H7 (cell line): Measurements from ENCODE around the gene ZNF526. TPM values are rescaled to one million over a fixed set of nuclear protein-coding genes. Genes with fewer than 3 reads are reported as not detected.

Experiments used
- DNase-seq: peaks from one replicate; pipeline ENCODE4 v3.0.0; 2012
- H3K27me3 ChIP-seq: 2 replicates; pipeline ENCODE4 v1.6.0; 2011; ENCODE audit warnings: mild to moderate bottlenecking, low read length; ENCODE audit not compliant: control insufficient read depth, insufficient read depth
- H3K36me3 ChIP-seq: replicated peaks from 2 replicates; pipeline ENCODE4 v1.5.1; 2011; ENCODE audit warnings: low read length; ENCODE audit not compliant: control insufficient read depth, insufficient read depth
- H3K4me3 ChIP-seq: 2 replicates; pipeline ENCODE4 v1.5.1; 2011; ENCODE audit warnings: low read depth, mild to moderate bottlenecking, control low read depth, low read length, moderate library complexity; ENCODE audit not compliant: insufficient read depth
- total RNA-seq: library from RNA; depleted of rRNA; stranded (reverse); fragments of >200 nt; shearing (Covaris generic); gene quantifications from 2 replicates; pipeline ENCODE4 v1.2.3, GENCODE V29; 2014

The ZNF526 gene
- total RNA-seq, 1 experiment from 2014 or later, result 14.6 TPM

- no peaks in the 10 kb centered on the region for H3K27me3 ChIP-seq
- peaks cover 29% of the 10 kb centered on the region for H3K36me3 ChIP-seq
- no peak for DNase-seq
- H3K4me3 ChIP-seq, result no peak overlapping the region
Observed at GRCh38 chr19:42226886-42227285, 6.8 kb downstream of the ZNF526 start.

DNA sequence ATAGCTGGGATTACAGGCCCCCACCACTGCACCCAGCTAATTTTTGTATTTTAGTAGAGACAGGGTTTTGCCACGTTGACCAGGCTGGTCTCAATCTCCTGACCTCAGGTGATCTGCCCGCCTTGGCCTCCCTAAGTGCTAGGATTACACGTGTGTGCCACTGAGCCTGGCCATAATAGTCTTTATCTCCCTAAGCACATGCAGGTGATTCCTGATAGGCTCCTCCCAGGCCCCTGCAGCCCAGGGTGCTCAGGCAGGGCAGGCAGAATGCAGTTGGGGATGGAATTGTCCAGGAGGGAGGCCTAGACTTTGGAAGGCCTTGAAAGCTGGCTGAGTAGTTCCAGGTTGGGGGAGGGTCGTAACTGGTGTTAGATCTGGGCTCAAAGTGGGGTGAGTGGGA lies 8.5 kb downstream of the ZNF526 start:
- no peaks in the 10 kb centered on the region for H3K27me3 ChIP-seq
- no peak for DNase-seq
- H3K36me3 ChIP-seq, result peaks cover 41% of the 10 kb centered on the region
- no peak overlapping the region for H3K4me3 ChIP-seq

DNA sequence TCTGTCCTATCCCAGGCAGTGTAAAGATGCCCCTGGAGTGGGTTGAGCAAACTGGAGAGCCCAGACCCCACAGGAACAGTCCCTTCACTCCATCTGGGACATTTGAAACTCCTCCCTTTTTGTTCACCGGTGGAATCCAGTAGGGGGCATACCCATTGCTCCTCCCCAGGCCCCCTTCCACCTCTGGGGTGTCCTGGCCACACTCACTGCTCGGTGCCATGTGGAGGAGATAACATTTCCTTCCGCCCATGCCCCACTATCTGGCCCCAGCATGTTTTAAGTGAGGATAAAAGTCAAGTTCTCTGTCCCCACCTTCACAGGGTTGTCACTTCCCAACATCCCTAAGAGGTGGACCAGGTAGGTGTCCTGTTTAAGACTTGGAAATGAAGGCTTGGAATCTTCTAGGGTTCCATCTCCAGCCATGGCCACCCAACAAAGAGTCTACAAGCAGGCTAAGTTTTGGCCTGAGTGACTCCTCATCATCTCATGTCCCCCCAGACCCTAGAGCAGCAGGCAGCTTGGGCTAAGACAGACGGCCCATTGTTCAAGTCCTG lies 9.3 kb downstream of the ZNF526 start:
- peak; percentile 65 for DNase-seq

DNA sequence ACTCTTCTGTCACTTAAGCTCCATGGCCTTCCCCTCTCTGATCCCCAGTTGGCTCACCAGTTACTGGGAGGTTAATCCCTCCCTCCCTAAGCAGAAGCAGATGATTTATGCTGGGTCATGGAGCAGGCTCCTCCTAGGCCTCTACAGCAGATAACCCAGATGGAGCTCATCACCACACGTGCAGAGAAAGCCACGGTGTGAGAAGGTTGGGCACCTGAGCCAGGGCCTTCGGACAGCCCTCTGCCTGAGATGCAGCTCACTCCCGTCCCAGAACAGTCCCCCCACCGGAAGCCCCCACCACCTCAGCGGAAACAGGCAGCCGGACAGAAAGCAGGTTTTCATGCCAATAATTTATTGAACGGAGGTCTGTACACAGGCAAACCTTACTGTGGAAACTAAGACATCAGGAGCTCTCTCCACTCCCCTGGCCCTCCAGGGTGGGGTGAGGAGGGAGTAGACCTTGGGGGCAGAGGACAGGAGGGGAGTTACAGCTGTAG lies 9.8 kb downstream of the ZNF526 start:
- peaks cover 41% of the 10 kb centered on the region for H3K36me3 ChIP-seq
- no peak overlapping the region for H3K4me3 ChIP-seq
- no peak for DNase-seq
- no peaks in the 10 kb centered on the region for H3K27me3 ChIP-seq

More for the DNA sequence above, 9.3 kb downstream of the ZNF526 start:
- peaks cover 45% of the 10 kb centered on the region for H3K36me3 ChIP-seq
- no peaks in the 10 kb centered on the region for H3K27me3 ChIP-seq
- H3K4me3 ChIP-seq, result no peak overlapping the region

DNA sequence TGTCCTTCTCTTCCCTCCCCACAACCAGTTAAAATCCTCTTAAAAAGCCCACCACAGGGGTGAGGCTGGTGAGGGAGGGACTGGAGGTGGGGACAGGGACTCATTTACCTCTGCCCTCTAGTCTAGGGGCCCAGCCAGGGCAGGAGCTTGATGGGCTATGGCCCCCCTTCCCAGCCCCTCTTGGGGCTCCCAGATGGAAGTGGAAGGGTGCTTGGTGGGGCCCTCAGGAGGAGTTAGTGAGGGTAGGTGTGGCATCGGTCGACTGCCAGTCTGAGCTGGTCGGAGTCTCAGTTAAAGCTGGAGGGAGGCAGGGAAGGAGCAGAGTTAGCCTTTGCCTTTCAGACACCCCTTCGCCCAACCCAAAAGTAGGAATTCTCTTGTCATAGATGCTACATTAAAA lies 10.5 kb downstream of the ZNF526 start:
- H3K27me3 ChIP-seq, result no peaks in the 10 kb centered on the region
- no peak overlapping the region for H3K4me3 ChIP-seq
- no peak for DNase-seq
- H3K36me3 ChIP-seq, result peaks cover 40% of the 10 kb centered on the region

- Histone ChIP-seq H3K36me3 (peaks cover 36% of the 10 kb centered on the region), H3K27me3 (no peaks in the 10 kb centered on the region), H3K4me3 (no peak overlapping the region)
- no peak for DNase-seq
Observed at GRCh38 chr19:42232435-42232834, 12.3 kb downstream of the ZNF526 start.

GRCh38 chr19:42233106-42233505 lies 13.0 kb downstream of the ZNF526 start:
- Histone ChIP-seq H3K4me3 (no peak overlapping the region), H3K36me3 (peaks cover 36% of the 10 kb centered on the region), H3K27me3 (no peaks in the 10 kb centered on the region)
- peak; percentile 79 for DNase-seq

DNA sequence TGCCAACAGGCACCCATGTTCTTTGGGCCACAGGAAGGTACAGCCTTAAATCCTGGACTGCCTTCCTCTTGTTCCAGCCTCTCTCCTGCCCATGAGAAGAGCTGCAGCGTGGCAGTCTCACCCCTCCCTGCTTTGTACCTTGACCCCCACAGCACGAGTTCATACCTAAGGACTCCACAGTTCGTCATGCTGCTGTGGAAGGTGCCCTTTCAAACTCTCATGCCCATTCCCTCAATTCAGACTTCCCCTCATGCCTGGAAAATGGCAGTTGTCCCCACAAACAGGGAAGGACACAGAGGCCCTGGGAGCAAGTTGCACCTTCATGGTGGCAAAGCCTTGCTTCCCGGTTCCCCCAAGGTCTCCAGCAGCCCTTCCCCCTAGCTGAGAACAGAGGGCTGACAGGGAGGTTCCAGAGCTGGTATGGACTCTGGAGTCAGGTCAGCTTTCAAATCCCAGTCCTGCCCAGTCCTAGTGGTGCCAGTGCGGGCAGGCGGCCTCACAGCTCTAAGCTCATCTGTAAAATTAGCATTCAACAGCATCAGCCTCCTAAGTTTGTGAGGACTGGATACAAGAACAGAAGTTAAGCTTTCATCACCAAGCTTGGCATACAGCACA lies 13.7 kb downstream of the ZNF526 start:
- DNase-seq, result no peak
- peaks cover 36% of the 10 kb centered on the region for H3K36me3 ChIP-seq
- no peaks in the 10 kb centered on the region for H3K27me3 ChIP-seq
- H3K4me3 ChIP-seq, result no peak overlapping the region

DNA sequence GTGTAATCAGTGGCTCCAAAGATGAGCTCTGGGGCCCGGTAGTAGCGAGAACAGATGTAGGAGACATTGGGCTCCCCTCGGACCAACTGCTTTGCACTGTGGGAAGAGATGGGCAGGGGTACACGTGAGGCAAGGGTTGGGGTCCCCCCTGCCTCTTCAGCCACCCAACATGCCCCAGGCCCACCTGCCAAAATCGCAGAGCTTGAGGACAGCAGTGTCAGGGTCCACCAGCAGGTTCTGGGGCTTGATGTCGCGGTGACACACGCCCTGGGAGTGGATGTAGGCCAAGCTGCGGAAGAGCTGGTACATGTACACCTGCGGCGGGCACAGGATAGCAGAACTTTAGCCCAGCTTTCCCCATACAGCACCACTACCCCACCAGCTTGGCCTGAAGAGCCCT lies 14.3 kb downstream of the ZNF526 start:
- no peak overlapping the region for H3K4me3 ChIP-seq
- no peaks in the 10 kb centered on the region for H3K27me3 ChIP-seq
- no peak for DNase-seq
- H3K36me3 ChIP-seq, result peaks cover 36% of the 10 kb centered on the region

- H3K27me3 ChIP-seq, result no peaks in the 10 kb centered on the region
- DNase-seq, result no peak
- H3K36me3 ChIP-seq, result peaks cover 34% of the 10 kb centered on the region
- H3K4me3 ChIP-seq, result no peak overlapping the region
Observed at GRCh38 chr19:42235181-42235580, 15.1 kb downstream of the ZNF526 start.

DNA sequence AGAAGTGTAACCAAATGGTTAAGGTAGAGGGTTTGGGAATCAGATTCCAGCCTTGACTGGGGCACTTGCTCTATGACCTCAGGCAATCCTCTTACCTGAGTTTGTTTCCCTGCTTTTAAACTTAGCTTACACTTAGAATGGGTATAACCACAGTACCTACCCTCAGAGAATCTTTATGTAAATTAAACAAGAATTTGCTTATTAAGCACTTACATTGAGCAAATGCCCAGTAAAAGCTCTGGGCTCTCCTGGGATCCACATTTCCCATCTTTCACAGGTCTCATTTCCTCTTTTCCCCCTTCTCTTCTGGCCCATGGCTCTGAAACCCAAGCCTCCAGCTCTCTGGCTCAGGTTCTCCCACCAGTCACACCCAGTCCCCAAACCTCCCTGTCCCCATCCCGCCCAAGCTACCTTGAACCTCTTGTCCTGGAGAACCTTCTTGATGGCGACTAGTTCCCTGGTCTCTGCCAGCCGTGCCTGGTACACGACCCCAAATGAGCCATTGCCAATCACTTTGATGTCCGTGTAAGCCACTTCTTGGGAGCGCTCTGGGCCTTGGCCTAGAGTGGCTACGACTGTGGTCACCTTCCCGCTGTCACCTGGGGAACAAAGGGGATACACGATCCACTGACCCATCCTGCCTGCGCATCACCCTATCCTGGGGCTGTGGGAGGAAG lies 19.6 kb downstream of the ZNF526 start:
- DNase-seq, result no peak
- Histone ChIP-seq H3K27me3 (no peaks in the 10 kb centered on the region), H3K36me3 (peaks cover 12% of the 10 kb centered on the region), H3K4me3 (no peak overlapping the region)

DNA sequence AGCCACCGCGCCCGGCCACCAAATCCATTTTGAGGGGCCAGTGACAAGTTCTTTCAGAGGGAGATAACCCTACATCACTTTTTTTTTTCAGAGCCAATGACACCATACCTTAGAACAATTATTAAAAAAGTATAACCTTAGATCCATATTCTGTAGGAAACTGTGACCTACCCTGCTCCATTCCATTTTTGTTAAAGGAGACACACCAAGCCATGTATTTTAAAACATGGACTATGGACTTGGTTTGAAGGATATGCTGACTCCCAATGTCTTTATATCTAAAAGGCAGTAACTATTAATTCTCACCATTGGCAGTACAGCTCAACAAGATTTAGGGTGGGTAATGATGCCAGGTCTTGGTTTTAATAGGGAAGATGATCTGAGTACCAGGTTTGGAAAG lies 21.2 kb downstream of the ZNF526 start:
- DNase-seq, result no peak
- Histone ChIP-seq H3K4me3 (peak overlapping the region; percentile 63), H3K27me3 (no peaks in the 10 kb centered on the region), H3K36me3 (peaks cover 5% of the 10 kb centered on the region)

- peak overlapping the region; percentile 63 for H3K4me3 ChIP-seq
Observed at GRCh38 chr19:42242069-42242511, 22.0 kb downstream of the ZNF526 start.

DNA sequence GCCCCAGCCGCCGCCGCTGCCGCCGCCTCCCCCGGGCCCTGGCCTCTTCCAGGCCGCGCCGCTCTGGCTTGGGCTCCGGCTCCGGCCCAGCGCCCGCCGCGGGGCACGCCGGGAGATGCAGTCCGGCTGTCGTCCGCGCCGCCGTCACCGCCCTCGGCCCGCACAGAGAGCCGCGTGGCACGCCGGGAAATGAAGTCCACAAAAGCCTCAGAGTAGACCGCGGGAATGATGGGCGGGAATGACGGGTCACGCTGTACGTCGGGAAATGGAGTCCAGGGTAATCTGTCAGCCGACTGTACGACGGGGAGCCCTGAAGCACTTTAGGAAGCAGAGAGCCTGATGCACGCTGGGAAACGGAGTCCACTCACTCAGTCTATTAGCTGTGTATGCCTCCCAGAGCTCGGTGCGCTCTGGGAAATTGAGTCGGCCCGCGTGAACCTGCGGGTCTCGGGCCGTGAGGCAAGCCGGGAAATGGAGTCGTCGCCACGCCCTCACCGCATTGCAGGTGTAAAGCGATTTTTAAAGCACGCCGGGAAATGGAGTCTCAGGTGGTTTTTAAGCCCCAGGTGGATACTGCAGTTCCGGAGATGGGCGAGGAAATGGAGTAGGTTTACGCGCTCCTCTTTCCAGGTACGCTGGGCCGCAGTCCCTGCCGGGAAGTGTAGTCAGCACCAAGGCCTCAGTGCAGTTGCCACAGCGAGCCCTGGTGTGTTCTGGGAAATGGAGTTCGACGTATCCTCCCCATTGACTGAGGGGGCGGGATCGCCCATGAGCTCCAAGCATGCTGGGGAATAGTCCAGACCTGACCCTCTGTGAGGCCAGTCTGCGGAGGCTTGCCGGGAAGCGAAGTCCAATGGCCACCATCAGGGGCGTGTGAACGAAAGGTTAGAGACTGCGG lies 22.6 kb downstream of the ZNF526 start, which contains the start of gene GSK3A:
GSK3A (minus strand) TSS at position 91 of the 898 bp plus-strand sequence. CDS start 137 bp downstream, outside the sequence.
- DNase-seq, result peak; percentile 96
- Histone ChIP-seq H3K36me3 (peaks cover 2% of the 10 kb centered on the region), H3K4me3 (peak within 1 kb of the TSS; percentile 63), H3K27me3 (no peaks in the 10 kb centered on the region)

More at GRCh38 chr19:42242069-42242511, 22.0 kb downstream of the ZNF526 start:
- peaks cover 2% of the 10 kb centered on the region for H3K36me3 ChIP-seq
- peak; percentile 73 for DNase-seq
- H3K27me3 ChIP-seq, result no peaks in the 10 kb centered on the region
